Left forelimb (tissue), 1 donor: ENCODE measurements around the gene MTHFSD.

Experiments used
- DNase-seq: peaks from one replicate; pipeline ENCODE4 v3.0.0-alpha.2; 2018; ENCODE audit warnings: low spot score

MTHFSD gene

DNA sequence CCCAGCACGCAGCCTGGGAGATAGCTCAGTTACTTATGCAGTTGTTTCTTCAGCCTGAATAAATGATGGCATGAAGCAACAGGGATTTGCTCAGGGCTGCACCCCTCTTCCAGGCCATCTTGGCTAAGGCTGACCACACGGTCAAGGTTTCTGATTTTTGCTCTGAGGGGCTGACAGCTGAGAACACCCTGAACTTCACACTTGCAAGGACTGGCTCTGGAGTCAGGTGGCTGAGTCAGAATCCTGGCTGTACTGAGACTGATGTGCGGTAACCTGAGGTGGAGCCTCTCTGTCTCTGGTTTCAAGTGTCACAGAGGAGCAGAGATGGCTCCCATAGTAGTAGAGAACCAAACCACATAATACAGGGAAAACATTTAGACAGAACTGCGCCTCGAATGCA, 4.8 kb downstream of the MTHFSD start:
- DNase-seq = no peak

DNA sequence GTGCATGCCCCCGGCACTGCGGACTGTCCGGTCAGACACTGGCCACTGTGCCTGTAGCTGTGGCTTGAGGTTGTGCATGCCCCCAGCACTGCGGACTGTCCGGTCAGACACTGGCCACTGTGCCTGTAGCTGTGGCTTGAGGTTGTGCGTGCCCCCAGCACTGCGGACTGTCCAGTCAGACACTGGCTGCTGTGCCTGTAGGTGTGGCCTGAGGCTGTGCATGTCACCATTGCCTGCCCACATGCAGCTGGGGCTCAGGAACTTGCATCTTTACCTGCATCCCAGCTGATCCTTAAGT, 5.2 kb downstream of the MTHFSD start:
- DNase-seq = no peak

DNA sequence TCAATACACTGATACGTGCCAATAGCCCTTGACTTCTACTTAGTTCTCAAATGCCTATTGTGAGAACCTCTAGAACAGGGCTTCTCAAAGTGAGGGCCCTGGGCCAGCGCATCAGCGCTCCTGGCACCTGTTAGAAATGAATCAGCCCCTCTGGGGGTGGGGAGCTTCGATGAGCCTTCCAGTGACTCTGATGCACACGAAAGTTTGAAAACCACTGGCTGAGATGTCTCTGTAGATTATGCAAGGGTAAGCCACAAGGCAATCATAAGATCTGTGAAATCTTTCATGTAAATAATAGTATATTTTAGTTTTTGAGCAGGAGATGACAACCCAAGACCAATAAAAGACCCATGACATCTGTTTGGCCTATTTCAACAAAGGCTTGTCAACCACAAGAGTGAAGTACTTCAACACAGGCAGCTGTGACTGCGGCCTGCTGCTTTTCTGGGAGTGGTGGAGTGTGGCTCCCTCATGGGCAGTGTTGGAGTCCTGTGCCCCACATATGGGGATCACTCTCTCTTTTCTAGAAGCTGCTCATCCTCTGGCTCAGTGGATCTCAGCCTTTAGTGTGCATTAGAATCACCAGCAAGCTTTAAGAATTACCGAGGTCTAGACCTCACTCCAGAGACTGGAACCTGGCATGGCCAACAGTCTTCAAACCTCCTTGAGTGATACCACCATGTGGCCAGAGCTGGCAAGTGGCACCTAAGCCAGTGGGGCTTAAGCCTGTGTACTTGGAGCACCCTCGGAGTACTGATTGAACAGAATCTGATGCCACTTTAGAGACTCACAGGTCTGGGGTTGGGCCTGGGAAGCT, 5.8 kb downstream of the MTHFSD start:
- no peak for DNase-seq

DNA sequence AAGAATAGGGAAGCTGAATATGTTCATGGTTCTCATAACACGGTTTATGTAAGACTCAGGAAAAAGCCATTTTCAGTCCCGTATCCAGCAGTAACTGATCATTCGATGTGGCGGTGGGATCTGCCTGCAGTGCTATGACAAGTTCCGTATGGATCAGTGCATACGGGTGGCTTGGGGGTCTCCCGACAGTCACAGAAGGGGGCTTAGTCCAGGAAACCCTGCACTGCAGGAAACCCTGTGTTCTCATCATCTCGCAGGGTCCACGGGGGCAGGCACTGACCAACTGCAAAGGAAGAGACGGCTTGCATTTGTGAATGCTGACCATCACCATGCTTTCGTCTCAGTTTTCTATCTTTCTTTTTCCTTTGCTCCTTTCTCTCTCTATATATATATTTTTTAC, 7.7 kb downstream of the MTHFSD start:
- no peak for DNase-seq

DNA sequence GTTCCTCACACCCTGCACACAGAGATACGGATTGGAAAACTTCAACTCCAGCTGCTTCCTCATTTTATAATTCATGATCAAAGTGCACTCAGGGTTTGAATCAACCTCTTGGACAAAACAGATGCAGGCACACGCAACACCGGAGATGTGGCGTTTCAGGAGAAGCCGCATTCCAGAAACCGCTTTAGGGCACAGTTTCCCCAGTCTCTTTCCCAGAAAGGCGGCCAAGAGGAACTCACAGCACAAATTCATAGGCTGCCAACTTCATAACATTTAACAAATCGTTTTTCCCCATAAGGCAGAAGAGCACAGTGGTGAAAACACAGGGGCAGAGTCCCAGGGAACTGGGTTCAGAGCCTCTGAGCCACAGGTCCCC, 8.4 kb downstream of the MTHFSD start:
- no peak for DNase-seq

DNA sequence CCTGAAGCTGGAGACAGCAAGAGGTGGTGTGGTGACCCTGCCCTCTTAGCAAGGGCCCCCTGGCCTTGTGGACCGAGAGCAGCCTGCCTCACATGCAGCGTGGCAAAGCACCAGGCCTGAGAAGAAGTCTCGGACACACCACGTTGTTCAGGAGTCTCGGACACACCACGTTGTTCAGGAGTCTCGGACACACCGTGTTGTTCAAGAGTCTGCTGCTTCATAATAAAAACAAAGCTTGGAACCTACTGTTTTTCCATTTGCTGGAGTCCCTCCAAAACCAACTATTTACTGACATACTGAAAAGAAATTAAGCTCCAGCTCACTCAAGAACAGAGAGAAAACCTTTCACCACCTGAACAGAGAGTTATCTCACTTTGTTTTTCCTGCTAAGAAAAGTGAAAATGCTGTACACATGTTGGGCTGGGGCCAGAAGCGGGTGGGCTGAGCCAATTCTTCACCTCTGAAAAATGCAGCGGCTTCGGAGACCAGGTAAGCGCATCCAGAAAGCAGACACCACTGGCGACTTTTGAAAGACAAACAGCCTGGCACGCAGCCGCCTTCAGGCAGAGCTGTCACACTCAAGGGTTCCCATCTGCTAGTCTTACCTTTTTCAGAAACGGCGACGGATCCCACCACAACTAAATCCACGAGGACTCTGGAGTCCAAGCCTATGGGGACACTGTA, 8.9 kb downstream of the MTHFSD start:
- DNase-seq = no peak

DNA sequence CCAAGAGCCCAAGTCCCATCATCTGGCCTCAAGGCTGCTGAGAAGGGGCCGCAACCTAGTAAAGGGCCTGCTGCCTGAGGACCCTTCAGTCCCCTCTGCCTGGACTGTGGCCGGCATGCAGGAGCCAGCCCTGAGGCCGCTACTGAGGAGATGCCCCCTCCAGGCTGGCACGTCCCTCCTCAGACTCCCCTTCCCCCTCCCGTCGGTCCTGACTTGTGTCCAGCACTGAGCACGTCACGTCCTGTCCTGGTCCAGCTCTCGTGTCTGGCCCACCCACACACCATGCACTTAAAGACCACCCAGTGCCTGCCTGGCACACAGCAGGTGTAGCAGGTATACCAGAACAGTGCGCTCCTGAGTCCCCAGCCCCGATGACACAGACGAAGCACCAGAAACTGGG, 9.6 kb downstream of the MTHFSD start:
- no peak for DNase-seq

DNA sequence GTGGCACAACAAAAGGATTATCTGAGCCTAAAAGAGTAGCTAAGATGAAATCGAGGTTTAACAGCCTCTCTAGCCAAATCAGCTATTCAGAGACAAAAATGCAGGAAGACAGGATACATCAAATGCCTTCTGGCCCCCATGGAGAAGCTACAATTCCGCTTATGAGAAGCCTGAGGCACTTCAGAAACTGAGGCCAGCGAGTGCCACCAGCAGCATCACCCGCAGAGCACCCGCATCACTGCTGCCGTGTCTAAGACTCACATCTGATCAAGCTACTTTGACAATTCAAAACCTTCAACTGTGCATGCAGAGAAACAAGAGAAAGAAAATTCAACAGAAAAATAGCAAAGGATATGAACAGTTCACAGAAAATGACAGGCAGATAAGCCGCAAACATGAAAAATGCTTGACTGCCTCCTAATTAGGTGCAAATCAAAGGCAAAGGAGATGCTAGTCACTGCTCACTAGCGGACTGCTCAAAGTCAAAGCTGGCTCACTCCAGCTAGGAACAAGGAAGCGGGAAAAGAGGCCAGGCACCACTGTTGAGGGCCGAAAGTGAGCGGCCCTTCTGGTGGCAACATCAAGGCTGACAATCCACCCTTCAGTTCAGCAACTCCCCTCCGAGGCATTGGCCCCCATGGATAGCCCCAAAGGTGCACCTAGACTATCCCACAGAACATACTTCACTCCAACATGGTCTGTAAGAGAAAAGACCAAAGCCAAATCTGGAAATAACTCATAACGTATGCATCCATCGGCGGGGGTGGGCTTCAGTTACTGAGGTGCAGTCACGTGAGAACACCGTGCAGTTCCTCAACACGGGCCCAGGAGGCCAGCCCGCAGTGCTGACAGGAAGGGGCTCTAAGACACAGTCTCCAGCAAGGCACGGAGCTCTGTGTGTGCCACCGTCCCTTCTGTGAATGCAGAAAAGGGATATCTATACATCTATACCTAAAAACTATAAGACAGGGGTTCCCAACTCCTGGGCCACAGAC, 12.0 kb downstream of the MTHFSD start:
- DNase-seq = no peak

DNA sequence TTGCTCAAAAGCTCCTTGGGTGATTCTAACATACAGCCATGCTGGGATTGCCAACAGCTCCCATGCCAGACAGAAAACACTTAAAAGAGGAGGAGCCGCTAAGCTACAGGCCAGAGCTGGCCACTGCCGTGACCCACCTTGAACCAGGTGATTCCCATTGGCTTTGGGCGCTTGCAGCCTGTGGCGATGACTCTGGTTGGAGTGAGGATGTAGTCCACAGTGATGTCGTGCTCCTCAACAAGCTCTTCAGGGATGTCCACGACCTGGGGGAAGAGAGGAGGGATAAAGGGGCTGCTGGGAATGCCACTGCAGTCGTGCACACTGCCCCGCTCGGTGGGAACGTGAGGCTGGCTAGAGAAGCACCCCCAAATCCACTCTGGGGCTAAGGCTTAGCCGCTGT, 13.5 kb downstream of the MTHFSD start:
- no peak for DNase-seq

DNA sequence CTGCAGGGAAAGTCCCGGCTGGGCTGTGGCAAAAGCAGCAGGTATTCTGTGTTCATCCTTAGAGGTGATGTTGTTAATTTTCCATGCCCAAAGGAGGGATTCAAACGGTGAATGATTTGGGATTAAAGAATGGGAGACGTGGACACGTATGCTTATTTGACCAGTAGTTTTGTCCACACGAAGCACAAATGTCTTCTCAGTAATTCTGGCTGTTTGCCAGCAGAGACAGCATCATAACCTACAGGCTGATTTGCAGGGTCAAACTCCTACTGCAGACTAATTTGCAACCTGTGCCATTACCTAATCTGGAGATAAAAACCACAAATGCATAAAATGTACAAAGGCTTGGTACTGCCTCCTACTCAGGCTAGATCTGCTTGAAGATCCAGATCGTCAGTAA, 14.1 kb downstream of the MTHFSD start:
- DNase-seq = no peak

DNA sequence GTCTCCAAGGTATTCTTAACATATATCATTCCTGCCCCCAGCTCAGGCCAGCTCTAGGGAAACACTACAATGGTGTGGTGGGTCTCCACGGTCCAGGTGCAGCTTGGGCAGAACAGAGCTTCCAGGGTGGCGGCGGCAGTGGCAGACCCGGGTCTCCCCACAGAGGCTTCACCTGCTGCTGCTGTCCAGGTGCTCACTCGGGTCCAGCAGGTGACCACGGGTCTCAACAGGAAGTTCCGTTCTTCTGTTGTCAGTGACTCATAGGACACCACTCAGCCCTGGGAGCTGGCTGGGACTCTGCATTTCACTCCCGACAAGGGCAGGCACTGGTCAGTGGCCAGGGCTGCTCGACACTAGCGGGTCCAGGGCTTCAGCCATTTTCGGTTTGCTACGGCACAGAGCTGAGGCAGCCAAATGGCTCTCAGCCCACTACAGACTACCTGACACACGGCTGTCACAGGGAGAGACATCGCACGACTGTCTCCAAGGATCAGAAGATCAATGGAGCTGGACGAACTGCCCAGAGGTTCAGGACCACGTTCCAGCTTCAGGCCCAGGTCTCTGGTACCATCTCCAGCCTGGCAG, 16.7 kb downstream of the MTHFSD start:
- no peak for DNase-seq

DNA sequence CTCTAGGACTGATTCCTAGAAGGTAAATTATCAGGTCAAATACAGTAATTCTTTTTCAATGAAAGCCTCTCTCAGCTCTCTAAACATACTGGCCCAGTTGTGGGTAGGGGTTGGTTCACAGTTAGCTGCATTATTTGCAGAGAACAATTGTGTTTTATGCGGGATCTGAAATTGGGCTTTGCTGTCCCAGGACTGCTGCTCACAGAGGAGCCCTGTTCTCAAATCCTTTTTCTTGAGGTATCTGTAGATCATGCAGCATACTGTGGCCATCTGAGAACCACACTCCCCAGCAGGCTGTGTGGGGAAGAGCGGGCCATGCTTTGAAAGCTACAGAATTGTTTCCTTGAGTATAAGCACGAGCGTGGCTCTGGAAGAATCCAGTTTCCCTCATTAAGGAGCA, 17.5 kb downstream of the MTHFSD start:
- no peak for DNase-seq

DNA sequence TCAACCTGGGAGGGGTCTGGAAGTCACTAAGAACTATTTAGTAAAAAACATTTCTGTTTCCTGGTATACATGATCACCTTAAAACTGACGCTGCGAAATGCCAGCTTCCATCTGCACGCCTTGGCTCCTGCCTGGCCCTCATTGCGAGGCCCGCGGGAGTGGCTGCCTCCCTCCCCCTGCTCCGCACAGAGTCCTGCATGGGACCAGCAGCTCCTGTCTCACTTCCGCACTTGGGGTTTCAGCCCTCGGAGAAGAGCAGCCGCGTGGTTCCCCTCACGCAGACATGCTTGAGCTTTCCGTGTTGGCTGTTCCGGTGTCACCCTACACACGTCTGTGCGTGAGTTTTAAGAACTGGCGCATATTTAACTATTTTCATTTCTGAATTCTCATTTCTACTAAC, 18.4 kb downstream of the MTHFSD start:
- DNase-seq = no peak

DNA sequence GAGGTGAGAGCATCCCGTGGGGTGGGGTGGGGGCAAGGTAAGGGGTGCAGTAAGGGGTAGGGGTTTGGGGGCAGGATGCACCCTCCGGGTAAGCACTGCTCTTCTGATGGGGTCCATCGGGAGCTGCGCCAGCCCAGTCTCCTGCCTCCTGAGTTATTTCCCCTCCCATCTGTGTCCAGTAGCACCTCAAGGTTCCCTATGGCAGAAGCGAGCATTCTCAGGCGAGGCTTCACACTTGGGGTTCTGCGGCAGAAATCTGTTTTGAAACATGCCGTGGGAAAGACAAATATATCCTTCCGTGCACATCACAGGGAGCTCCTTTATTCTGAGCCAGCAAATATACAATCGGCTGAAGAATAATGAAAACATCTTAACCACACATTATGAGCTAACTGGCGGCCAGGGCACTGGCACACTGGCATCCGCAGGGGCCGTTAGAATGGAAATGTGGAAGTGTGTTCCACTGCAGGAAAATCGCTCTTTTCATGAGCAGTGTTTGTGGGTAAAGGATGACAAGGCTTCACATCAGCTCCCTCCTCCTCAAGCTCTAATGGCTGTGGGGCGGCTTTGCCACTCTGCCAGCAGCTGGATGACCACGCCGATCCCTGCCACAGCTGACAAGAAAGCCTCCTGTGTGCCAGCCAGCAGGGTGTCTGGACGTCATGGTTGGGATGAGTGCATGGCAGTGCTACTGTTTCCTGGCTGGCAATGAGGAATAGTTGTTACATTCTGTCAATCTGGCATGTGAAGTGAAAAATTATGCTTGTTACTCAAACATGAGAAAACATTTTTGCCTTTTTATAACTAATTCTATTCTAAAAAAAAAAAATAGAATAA, 20.0 kb downstream of the MTHFSD start:
- no peak for DNase-seq

DNA sequence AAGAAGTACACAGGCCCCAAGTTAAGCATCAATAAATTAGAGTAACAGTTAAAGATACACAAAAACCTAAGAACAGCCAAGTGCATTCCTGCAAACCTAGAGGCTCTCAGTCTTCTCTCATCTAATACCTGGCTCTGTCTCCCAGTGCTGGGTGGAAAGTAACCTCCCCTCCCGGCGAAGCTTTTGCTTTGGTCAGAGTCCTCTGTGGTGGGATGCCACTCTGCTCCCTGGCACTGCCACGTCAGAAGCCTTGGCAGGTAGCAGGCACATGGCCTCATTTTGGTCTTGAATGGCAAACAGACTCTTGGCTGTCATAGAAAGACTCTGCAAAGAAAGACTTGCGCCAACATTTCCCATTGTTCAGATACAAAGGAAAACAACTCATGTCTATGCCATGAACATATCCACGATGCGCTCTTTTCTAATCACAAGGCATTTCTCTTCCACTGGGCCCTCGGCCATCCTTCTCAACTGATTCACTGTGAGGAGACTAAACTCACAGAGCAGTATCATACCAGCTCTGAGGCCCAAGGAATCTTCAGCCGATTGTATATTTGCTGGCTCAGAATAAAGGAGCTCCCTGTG, 21.2 kb downstream of the MTHFSD start:
- DNase-seq = no peak

DNA sequence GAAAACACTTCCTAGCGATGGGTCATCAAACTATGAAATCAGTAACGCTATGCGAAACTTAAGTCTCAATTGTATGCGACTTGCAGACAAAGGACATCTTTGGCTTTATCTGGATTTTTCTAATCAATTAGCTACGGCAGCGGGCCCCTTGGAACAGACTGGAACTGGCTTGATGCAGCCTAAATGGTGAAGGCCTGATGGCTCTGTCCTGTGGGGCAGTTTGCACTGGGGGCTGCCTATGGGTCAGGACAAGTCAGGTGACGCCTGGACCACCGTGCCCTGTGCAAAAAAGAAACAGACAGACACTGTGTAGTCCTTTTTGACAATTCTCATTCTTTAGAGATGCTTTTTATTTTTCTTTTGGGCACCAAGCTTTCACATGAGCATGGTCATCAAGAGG, 22.0 kb downstream of the MTHFSD start:
- DNase-seq = no peak

DNA sequence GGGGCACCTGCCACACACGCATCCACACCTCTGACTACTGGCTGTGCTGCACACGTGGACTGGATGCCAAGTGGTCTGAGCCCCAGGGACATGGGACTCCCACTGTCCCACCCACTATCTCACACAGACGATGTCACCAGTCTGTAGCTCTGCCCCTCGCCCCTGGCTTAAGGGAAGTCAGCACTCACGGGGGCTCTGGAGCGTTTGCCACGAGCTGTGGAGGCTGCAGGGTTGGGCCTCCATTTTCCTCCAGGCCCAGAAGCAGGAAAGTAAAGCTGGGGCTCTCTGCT, 22.6 kb downstream of the MTHFSD start:
- DNase-seq = no peak

DNA sequence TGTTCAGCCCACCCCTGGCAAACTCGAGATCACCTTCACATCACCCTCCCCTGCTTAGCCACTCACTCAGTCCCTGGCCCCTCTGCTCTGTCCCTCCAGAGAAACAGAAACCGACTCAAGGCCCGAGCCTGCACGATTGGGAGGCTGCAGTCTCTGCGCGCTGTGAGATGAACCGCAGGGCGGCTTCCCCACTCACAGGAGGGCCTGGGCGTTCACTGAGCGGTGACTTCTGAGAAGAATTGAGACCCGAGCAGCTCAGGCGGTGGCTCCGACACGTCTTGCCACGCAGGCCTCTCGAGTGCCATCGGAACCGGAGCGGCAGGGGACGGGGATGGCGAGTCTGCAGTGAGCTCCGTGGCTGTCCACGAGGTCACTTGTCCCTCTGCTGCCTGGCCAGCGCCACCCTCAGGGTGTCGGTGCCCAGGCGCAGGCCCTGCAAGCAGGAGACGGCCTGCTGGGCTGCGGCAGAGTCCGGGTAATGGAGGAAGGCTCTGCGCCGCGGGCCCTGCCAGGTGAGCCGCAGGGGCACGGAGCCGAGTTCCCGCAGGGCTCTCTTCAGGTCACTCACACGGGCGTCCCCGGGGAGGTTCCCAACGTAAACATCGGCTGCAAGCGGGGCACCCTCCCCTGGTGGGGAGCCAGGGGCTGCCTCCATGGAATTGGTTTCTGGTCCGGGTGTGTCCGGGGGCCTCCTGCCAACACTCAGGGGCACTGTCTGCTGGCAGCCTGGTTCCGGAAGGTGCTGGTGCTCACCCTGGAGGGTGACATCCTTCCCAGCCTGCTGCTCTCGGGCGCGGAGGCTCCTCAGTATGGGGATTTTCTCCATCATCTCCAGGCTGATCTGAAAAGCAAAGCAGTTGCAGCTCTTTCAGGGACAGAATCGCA, 23.2 kb downstream of the MTHFSD start:
- DNase-seq = no peak

DNA sequence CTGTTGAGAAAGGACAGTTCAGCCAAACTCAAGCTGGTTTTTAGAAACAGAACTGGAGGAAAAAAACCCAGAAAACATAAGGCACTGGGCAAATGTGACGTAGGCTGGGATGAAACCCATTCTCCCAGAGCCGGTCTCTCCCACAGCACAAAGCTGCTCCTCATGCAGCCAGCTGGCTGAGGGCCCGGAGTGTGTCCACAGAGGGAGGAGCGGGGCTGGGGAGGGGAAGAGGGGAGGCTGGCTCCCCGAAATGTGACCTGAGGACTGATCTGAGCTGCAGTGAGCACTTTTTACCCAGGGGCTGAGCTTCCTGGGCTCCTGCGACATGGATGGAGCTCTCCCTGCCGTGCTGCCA, 23.9 kb downstream of the MTHFSD start:
- DNase-seq = no peak
